SK-N-SH treated with all-trans-retinoic acid at 6 μM for 48 hours (cell line): ENCODE results near the gene SLC25A53.

ENCODE experiments used
- OSR1 ChIP-seq: fragments of 250-450 bp; sonication (Bioruptor Pico); IDR thresholded peaks from 2 replicates; pipeline ENCODE4 v1.8.0; 2022; ENCODE audit warnings: moderate library complexity, mild to moderate bottlenecking, inconsistent platforms
- PPARA ChIP-seq: fragments of 250-450 bp; sonication (Bioruptor Pico); IDR thresholded peaks from 2 replicates; pipeline ENCODE4 v1.5.0; 2020; ENCODE audit warnings: mild to moderate bottlenecking, borderline replicate concordance
- RARB ChIP-seq: fragments of 250-450 bp; sonication (Bioruptor Pico); IDR thresholded peaks from 2 replicates; pipeline ENCODE4 v1.8.0; 2021; ENCODE audit warnings: mild to moderate bottlenecking, moderate library complexity
- TSHZ2 ChIP-seq: fragments of 250-450 bp; sonication (Bioruptor Pico); IDR thresholded peaks from 2 replicates; pipeline ENCODE4 v1.5.0; 2020; ENCODE audit warnings: mild to moderate bottlenecking, moderate library complexity
- ZFP3 ChIP-seq: fragments of 250-450 bp; sonication (Bioruptor Pico); IDR thresholded peaks from 2 replicates; pipeline ENCODE4 v1.5.0; 2020; ENCODE audit warnings: mild to moderate bottlenecking, moderate library complexity
- ZNF8 ChIP-seq: fragments of 450-650 bp; formaldehyde crosslinking; IDR thresholded peaks from 2 replicates; pipeline ENCODE4 v1.5.0; 2020; ENCODE audit warnings: mild to moderate bottlenecking, moderate library complexity

GRCh38 chrX:104084534-104085277 lies 72.1 kb downstream of the SLC25A53 start:
- no peak for TF ChIP-seq ZFP3 (CRISPR knock-in tag)
- TF ChIP-seq PPARA (CRISPR knock-in tag), result no peak
- TF ChIP-seq RARB, result no peak
- no peak for TF ChIP-seq ZNF8 (CRISPR knock-in tag)
- TF ChIP-seq OSR1 (CRISPR knock-in tag), result no peak
- no peak for TF ChIP-seq TSHZ2 (CRISPR knock-in tag)
